Lung (tissue), 13 donors: ENCODE results near the gene ORC2. TPM values are rescaled to one million over a fixed set of nuclear protein-coding genes. Genes with fewer than 3 reads are reported as not detected.

Source experiments
- ATAC-seq: fragments of 200-7000 bp; cut with Tn5 transposase; one replicate; pipeline ENCODE4 v1.9.1; 2020; ENCODE audit warnings: moderate number of reproducible peaks; ENCODE audit not compliant: insufficient read depth, low FRiP score
- DNase-seq, 3 donors: peaks; one replicate each; pipeline ENCODE4 v3.0.0-alpha.2; 2013 to 2017
- H3K27ac ChIP-seq, 2 donors: one replicate each; pipeline ENCODE4 v1.5.1; 2013; ENCODE audit warnings: mild to moderate bottlenecking in 2 of 2, moderate library complexity in 2 of 2, control low read depth in 1 of 2, inconsistent platforms in 1 of 2, low read depth in 1 of 2, low read length in 1 of 2
- H3K27me3 ChIP-seq, 3 donors: one replicate each; pipeline ENCODE4 v1.5.1; 2013; ENCODE audit warnings: low read length in 2 of 3; ENCODE audit not compliant: control insufficient read depth in 3 of 3, insufficient read depth in 3 of 3
- H3K36me3 ChIP-seq, 4 donors: one replicate each; pipeline ENCODE4 v1.5.1; 2013; ENCODE audit warnings: low read length in 4 of 4, mild to moderate bottlenecking in 1 of 4, moderate library complexity in 1 of 4; ENCODE audit not compliant: control insufficient read depth in 4 of 4, insufficient read depth in 4 of 4
- H3K4me1 ChIP-seq, 5 donors: one replicate each; pipeline ENCODE4 v1.5.1; 2013; ENCODE audit warnings: low read length in 5 of 5, mild to moderate bottlenecking in 2 of 5, moderate library complexity in 1 of 5; ENCODE audit not compliant: control insufficient read depth in 5 of 5, insufficient read depth in 5 of 5
- H3K4me3 ChIP-seq: one replicate; pipeline ENCODE4 v1.5.1; 2013; ENCODE audit warnings: mild to moderate bottlenecking, control low read depth, moderate library complexity
- H3K9ac ChIP-seq, 2 donors: one replicate each; pipeline ENCODE4 v1.5.1; 2013; ENCODE audit warnings: low read length in 2 of 2, control low read depth in 1 of 2; ENCODE audit not compliant: insufficient read depth in 1 of 2
- H3K9me3 ChIP-seq, 4 donors: one replicate each; pipeline ENCODE4 v1.5.1; 2013; ENCODE audit warnings: low read length in 3 of 4, mild to moderate bottlenecking in 1 of 4, moderate library complexity in 1 of 4; ENCODE audit not compliant: control insufficient read depth in 4 of 4, insufficient read depth in 3 of 4
- CTCF ChIP-seq: IDR thresholded peaks from 2 replicates; pipeline ENCODE4 v1.5.1; 2012; ENCODE audit warnings: mild to moderate bottlenecking; ENCODE audit errors: control extremely low read depth, extremely low read depth
- WGBS, 2 donors: extraction: QIAGEN DNeasy Blood & Tissue Kit; methylation state at CpG; one replicate each; pipeline ENCODE4 v1.1.7; 2013; 5-methylcytosine and 5-hydroxymethylcytosine counted together
- polyA plus RNA-seq, 2 donors: library from polyadenylated mRNA; stranded (reverse); fragments of 200-250 nt; gene quantifications; one replicate each; pipeline ENCODE4 v1.2.1, GENCODE V29; 2013
- small RNA-seq: library from RNA; depleted of rRNA; stranded (forward); fragments of <200 nt; gene quantifications from one replicate; pipeline ENCODE3, GENCODE V24; 2014; ENCODE audit warnings: low replicate concordance
- total RNA-seq, 2 donors: library from RNA; depleted of rRNA in 1 of 2; stranded (reverse); fragments of >200 nt in 1 of 2; gene quantifications; one replicate each; pipeline ENCODE4 v1.2.1, GENCODE V29; 2014 to 2021
- donor health status: control.
- donor health status: control.
- donor health status: Bipolar disorder and iron deficiency.
- donor health status: healthy.
- donor health status: DM: yes; HTN: yes; CAD: no.

ORC2 gene
- total and polyA plus RNA-seq, 4 donors: 6.0 to 34.8 (median 16.4) TPM

- 0 to 1% methylated on average over 13 of the region's 13 CpGs for WGBS, 2 donors
- Histone ChIP-seq H3K27ac (peak overlapping the region; percentile 74 to 99), H3K9me3 (no peaks in the 10 kb centered on the region), H3K4me3 (peak overlapping the region; percentile 99), H3K9ac (peak overlapping the region; percentile 99 to 100), H3K4me1 (peaks cover 0 to 33% (median 14%) of the 10 kb centered on the region in 5 donors), H3K36me3 (peaks cover 10 to 44% (median 23%) of the 10 kb centered on the region in 4 donors), H3K27me3 (no peaks in the 10 kb centered on the region)
- ATAC-seq (no peak), DNase-seq (peak; percentile 51 to 83 (median 77))
- no peak for TF ChIP-seq CTCF
Measured at GRCh38 chr2:200862532-200863000, 100.9 kb downstream of the ORC2 start.

GRCh38 chr2:200861617-200862155 lies 101.8 kb downstream of the ORC2 start:
- peak overlapping the region in 1 of 2 donors; percentile 100 for H3K9ac ChIP-seq
- DNase-seq (peak in 1 of 3 donors; percentile 54), ATAC-seq (no peak)
- peaks cover 0 to 25% (median 14%) of the 10 kb centered on the region in 5 donors for H3K4me1 ChIP-seq
- no peak overlapping the region for H3K4me3 ChIP-seq
- H3K36me3 ChIP-seq: peaks cover 14 to 53% (median 31%) of the 10 kb centered on the region in 4 donors
- H3K27me3 ChIP-seq: no peaks in the 10 kb centered on the region
- no peaks in the 10 kb centered on the region for H3K9me3 ChIP-seq
- TF ChIP-seq CTCF: no peak
- H3K27ac ChIP-seq: no peak overlapping the region
- 7 to 19% methylated on average over 4 of the region's 4 CpGs for WGBS, 2 donors

- ATAC-seq: no peak
- TF ChIP-seq CTCF: no peak
- H3K9ac ChIP-seq: peak overlapping the region in 1 of 2 donors; percentile 81
- H3K27me3 ChIP-seq: no peaks in the 10 kb centered on the region
- 26 to 51% methylated on average over 12 of the region's 12 CpGs for WGBS, 2 donors
- peak in 1 of 3 donors; percentile 34 for DNase-seq
- peaks cover 0 to 25% (median 14%) of the 10 kb centered on the region in 5 donors for H3K4me1 ChIP-seq
- H3K4me3 ChIP-seq: no peak overlapping the region
- H3K9me3 ChIP-seq: no peaks in the 10 kb centered on the region
- peak overlapping the region in 1 of 2 donors; percentile 34 for H3K27ac ChIP-seq
- H3K36me3 ChIP-seq: peaks cover 22 to 60% (median 43%) of the 10 kb centered on the region in 4 donors
Measured at GRCh38 chr2:200860092-200860795, 103.2 kb downstream of the ORC2 start.

Small RNA genes within 50 kb of the gene (small RNA-seq; reads per million reads assigned to genes)
- gene RF00019 (not detected), gene RNU6-312P (not detected), gene RNU6-762P (not detected)

Other genes with a start within 250 kb of the ORC2 start
- 100 to 1,000 TPM; 215 to 226 TPM for gene BZW1, start 151.8 kb downstream of the ORC2 start, total RNA-seq
- 100 to 1,000 TPM in 1 of 2 donors, 10 to 100 TPM in 1; 37.4 to 126 TPM for gene BZW1, start 151.8 kb downstream of the ORC2 start, polyA plus RNA-seq
- gene CLK1, start 99.0 kb downstream of the ORC2 start, total RNA-seq: 100 to 1,000 TPM in 1 of 2 donors, 10 to 100 TPM in 1; 82.9 to 516 TPM
- gene CLK1, start 99.0 kb downstream of the ORC2 start, polyA plus RNA-seq: 100 to 1,000 TPM in 1 of 2 donors, 10 to 100 TPM in 1; 69.1 to 528 TPM
- 10 to 100 TPM; 19.0 to 81.1 TPM for gene PPIL3, start 74.6 kb downstream of the ORC2 start, total RNA-seq
- gene PPIL3, start 74.6 kb downstream of the ORC2 start, polyA plus RNA-seq: 10 to 100 TPM in 1 of 2 donors, 1 to 10 TPM in 1; 8.6 to 33.0 TPM
- gene NIF3L1, start 74.3 kb downstream of the ORC2 start, total RNA-seq: 10 to 100 TPM; 22.6 to 23.5 TPM
- gene NIF3L1, start 74.3 kb downstream of the ORC2 start, polyA plus RNA-seq: 10 to 100 TPM; 15.8 to 23.4 TPM
- gene HYCC2, start 108.0 kb upstream of the ORC2 start, total RNA-seq: 10 to 100 TPM; 25.2 to 36.4 TPM
- 1 to 10 TPM; 5.7 to 6.7 TPM for gene HYCC2, start 108.0 kb upstream of the ORC2 start, polyA plus RNA-seq
- 10 to 100 TPM; 46.2 to 71.5 TPM for gene NDUFB3, start 108.3 kb upstream of the ORC2 start, total RNA-seq
- gene NDUFB3, start 108.3 kb upstream of the ORC2 start, polyA plus RNA-seq: 10 to 100 TPM; 86.7 to 87.5 TPM
- 100 to 1,000 TPM; 294 to 345 TPM for gene CFLAR, start 152.5 kb upstream of the ORC2 start, total RNA-seq
- gene CFLAR, start 152.5 kb upstream of the ORC2 start, polyA plus RNA-seq: 100 to 1,000 TPM; 101 to 182 TPM
- 10 to 100 TPM; 24.3 to 74.4 TPM for gene CASP10, start 219.5 kb upstream of the ORC2 start, total RNA-seq
- 1 to 10 TPM; 8.9 to 9.1 TPM for gene CASP10, start 219.5 kb upstream of the ORC2 start, polyA plus RNA-seq